ENCODE measurements around the gene CCDC150. TPM values are rescaled to one million over a fixed set of nuclear protein-coding genes. Genes with fewer than 3 reads are reported as not detected.
"Not testable (repeated sequence)": the region's sequence is repeated elsewhere in the genome, so short reads cannot be mapped to it uniquely, and the experiment has no call there.

The CCDC150 gene
- total RNA-seq, 4 donors from 2014 or later, result 0.94 to 3.2 (median 1.5) TPM

- intact Hi-C loops (cut with DNase I), result no loop called here
- Histone ChIP-seq H3K4me1 (no peaks in the 10 kb centered on the region), H3K27me3 (no peaks in the 10 kb centered on the region), H3K9me3 (no peaks in the 10 kb centered on the region), H3K4me3 (replicated peaks in 1 of 3) (no peak overlapping the region), H3K27ac (no peak overlapping the region), H3K36me3 (no peaks in the 10 kb centered on the region)
- TF ChIP-seq POLR2A (IDR thresholded peaks at IDR 0.05) (no peak), CTCF (IDR thresholded peaks at IDR 0.05) (no peak)
- DNase-seq, result no peak
Measured at GRCh38 chr2:196703695-196704094, 64.2 kb downstream of the CCDC150 start.

- DNase-seq; intact Hi-C loops (cut with DNase I); H3K4me1 ChIP-seq; H3K27ac ChIP-seq; H3K36me3 ChIP-seq; H3K4me3 ChIP-seq (replicated peaks in 1 of 3); H3K27me3 ChIP-seq; H3K9me3 ChIP-seq: not testable (repeated sequence)
- WGBS, 2 donors, result 80 to 99% methylated on average over 3 to 10 of the region's 10 CpGs
Measured at GRCh38 chr2:196710056-196710455, 70.5 kb downstream of the CCDC150 start.

- Histone ChIP-seq H3K27me3 (no peaks in the 10 kb centered on the region), H3K36me3 (no peaks in the 10 kb centered on the region), H3K4me3 (replicated peaks in 1 of 3) (no peak overlapping the region), H3K9me3 (no peaks in the 10 kb centered on the region), H3K27ac (no peak overlapping the region), H3K4me1 (no peaks in the 10 kb centered on the region)
- no peak for DNase-seq
- TF ChIP-seq CTCF (IDR thresholded peaks at IDR 0.05), result no peak
- no peak for TF ChIP-seq POLR2A (IDR thresholded peaks at IDR 0.05)
- intact Hi-C loops (cut with DNase I), result no loop called here
Measured at GRCh38 chr2:196711625-196712024, 72.1 kb downstream of the CCDC150 start.

- WGBS, 2 donors, result 92 to 93% methylated on average over 2 of the region's 2 CpGs
- no peak for TF ChIP-seq POLR2A (IDR thresholded peaks at IDR 0.05)
- no peak for TF ChIP-seq CTCF (IDR thresholded peaks at IDR 0.05)
- Histone ChIP-seq H3K27me3 (no peaks in the 10 kb centered on the region), H3K4me3 (replicated peaks in 1 of 3) (no peak overlapping the region), H3K4me1 (no peaks in the 10 kb centered on the region), H3K36me3 (no peaks in the 10 kb centered on the region), H3K27ac (no peak overlapping the region), H3K9me3 (no peaks in the 10 kb centered on the region)
- intact Hi-C loops (cut with DNase I), result no loop called here
- DNase-seq, result no peak
Measured at GRCh38 chr2:196712867-196713266, 73.4 kb downstream of the CCDC150 start.

- TF ChIP-seq POLR2A (IDR thresholded peaks at IDR 0.05), result no peak
- no peak for TF ChIP-seq CTCF (IDR thresholded peaks at IDR 0.05)
- WGBS, 2 donors, result 74 to 75% methylated on average over 6 of the region's 6 CpGs
- Histone ChIP-seq H3K9me3 (no peaks in the 10 kb centered on the region), H3K4me1 (no peaks in the 10 kb centered on the region), H3K36me3 (no peaks in the 10 kb centered on the region), H3K27ac (no peak overlapping the region), H3K27me3 (no peaks in the 10 kb centered on the region), H3K4me3 (replicated peaks in 1 of 3) (no peak overlapping the region)
- DNase-seq, result no peak
- intact Hi-C loops (cut with DNase I), result no loop called here
Measured at GRCh38 chr2:196718419-196719109, 79.0 kb downstream of the CCDC150 start.

Data from thyroid gland (tissue), 4 donors.